ENCODE measurements around the gene LRRIQ3. TPM values are rescaled to one million over a fixed set of nuclear protein-coding genes. Genes with fewer than 3 reads are reported as not detected.

Gene LRRIQ3
- 1 to 10 TPM; 1.4 to 1.6 TPM for total RNA-seq

DNA sequence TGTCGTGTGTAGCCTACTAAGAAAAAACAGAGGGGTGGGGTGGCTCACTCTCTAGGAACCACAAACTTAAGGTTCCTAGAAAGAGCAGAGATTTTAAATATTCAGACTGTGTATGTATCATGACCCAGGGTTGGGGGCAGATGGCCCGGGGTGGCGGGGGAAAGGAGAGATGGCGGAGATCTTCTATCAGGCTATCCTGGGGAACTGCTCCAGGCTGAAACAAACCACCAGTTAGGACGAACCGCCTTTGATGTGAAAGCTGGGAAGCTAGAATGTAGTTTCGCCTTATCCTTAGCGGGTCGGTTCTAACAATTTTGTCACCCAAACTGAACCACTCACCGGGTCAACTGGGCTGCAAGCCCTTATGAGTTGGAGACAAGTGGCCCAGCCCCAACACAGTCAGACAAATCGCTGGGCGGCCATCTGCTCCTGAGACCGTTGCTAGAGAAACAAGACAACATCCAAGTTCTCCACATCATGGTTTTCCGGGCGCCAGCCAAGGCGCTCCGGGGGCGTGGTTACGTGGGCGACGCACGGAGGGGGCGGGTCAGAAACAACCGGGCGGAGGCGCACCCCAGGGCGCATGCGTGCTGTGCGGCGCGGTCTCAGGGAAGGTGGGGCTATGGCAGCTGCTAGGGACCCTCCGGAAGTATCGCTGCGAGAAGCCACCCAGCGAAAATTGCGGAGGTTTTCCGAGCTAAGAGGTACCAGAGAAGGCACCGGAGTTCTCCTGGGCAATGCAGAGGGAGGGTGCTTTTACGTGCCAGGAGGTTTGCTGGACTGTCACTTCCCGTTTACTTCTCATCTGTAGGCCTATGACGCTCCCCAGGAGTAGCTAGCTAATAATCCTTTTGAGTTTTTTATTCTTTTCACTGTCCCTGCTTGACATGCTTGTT lies at the start of gene LRRIQ3, which contains the start of gene FPGT:
TSS of gene LRRIQ3 (minus strand) at position 520 of the 896 bp plus-strand sequence. CDS start 14,492 bp downstream, outside the sequence.
TSS of gene FPGT (plus strand) at position 586 of the 896 bp plus-strand sequence. CDS start at position 623, 37 bp downstream.
- Mint-ChIP-seq H3K4me1 (peaks cover 18% of the 10 kb centered on the region), H3K27me3 (no peaks in the 10 kb centered on the region), H3K4me3 (peak within 1 kb of the TSS; percentile 79), H3K9me3 (ENCODE audit: low read depth) (no peaks in the 10 kb centered on the region), H3K27ac (peak within 1 kb of the TSS; percentile 82), H3K36me3 (peaks cover 2% of the 10 kb centered on the region)
- CTCF ChIA-PET = no interaction called here
- ATAC-seq (peak; percentile 97), DNase-seq (peak; percentile 97)

- Mint-ChIP-seq H3K4me3 (no peak overlapping the region), H3K27me3 (no peaks in the 10 kb centered on the region), H3K27ac (no peak overlapping the region), H3K9me3 (ENCODE audit: low read depth) (no peaks in the 10 kb centered on the region), H3K36me3 (no peaks in the 10 kb centered on the region), H3K4me1 (no peaks in the 10 kb centered on the region)
- CTCF ChIA-PET = no interaction called here
- DNase-seq (no peak), ATAC-seq (no peak)
These were observed 48.3 kb upstream of the LRRIQ3 start for GRCh38 chr1:74246315-74246714.

- DNase-seq = no peak
- H3K4me1 Mint-ChIP-seq = no peaks in the 10 kb centered on the region
- H3K27ac Mint-ChIP-seq = no peak overlapping the region
- CTCF ChIA-PET = no interaction called here
- no peaks in the 10 kb centered on the region for H3K27me3 Mint-ChIP-seq
- no peaks in the 10 kb centered on the region for H3K36me3 Mint-ChIP-seq
- ATAC-seq = no peak
- no peak overlapping the region for H3K4me3 Mint-ChIP-seq
- no peaks in the 10 kb centered on the region for H3K9me3 Mint-ChIP-seq (ENCODE audit: low read depth)
These were observed 47.3 kb upstream of the LRRIQ3 start for GRCh38 chr1:74245168-74245772.

GRCh38 chr1:74237787-74238186 lies 39.8 kb upstream of the LRRIQ3 start:
- Mint-ChIP-seq H3K4me3 (no peak overlapping the region), H3K36me3 (no peaks in the 10 kb centered on the region), H3K27ac (no peak overlapping the region), H3K4me1 (no peaks in the 10 kb centered on the region), H3K9me3 (ENCODE audit: low read depth) (no peaks in the 10 kb centered on the region), H3K27me3 (no peaks in the 10 kb centered on the region)
- CTCF ChIA-PET = no interaction called here
- ATAC-seq = no peak
- DNase-seq = no peak

DNA sequence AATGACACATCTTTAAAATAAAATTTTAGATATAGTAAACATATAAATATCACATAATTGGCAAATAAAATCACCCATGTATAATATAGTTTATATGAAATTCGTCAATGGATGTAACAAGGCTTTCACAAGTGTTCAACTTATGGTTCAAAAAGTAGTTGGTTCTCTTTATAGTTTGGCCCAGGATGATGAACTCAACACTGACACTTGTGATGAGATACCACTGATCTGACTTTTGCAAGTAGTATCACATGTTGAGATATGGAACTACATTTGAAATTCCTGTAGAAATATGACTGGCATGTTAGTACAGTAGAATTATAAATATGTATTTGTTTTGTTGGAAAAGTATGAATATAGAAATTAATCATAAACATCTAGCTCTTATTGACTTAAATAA lies 39.1 kb upstream of the LRRIQ3 start:
- CTCF ChIA-PET = no interaction called here
- Mint-ChIP-seq H3K9me3 (ENCODE audit: low read depth) (no peaks in the 10 kb centered on the region), H3K27me3 (no peaks in the 10 kb centered on the region), H3K4me3 (no peak overlapping the region), H3K36me3 (no peaks in the 10 kb centered on the region), H3K4me1 (no peaks in the 10 kb centered on the region), H3K27ac (no peak overlapping the region)
- DNase-seq = no peak
- no peak for ATAC-seq

DNA sequence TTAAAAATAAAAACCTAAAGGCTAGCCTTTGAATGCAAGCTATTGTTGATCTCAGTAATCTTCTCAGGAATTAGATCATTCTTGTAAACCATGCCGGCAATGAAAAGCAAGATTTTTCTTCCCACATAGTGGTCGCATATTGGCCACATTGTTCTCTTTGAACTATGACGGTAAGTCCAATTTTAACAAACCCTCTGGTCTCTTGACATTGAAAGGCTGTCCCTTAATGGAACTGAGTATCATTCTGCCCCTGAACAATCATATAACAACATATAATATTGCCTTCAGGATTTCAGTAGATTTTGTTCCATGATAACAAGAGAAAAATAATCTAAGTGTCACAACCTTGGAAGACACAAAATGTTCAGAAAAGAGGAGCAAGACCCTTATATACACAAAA lies 38.5 kb upstream of the LRRIQ3 start:
- no peak overlapping the region for H3K27ac Mint-ChIP-seq
- no peak overlapping the region for H3K4me3 Mint-ChIP-seq
- no peaks in the 10 kb centered on the region for H3K4me1 Mint-ChIP-seq
- H3K36me3 Mint-ChIP-seq = no peaks in the 10 kb centered on the region
- CTCF ChIA-PET = no interaction called here
- no peaks in the 10 kb centered on the region for H3K27me3 Mint-ChIP-seq
- H3K9me3 Mint-ChIP-seq (ENCODE audit: low read depth) = no peaks in the 10 kb centered on the region
- DNase-seq (no peak), ATAC-seq (no peak)

GRCh38 chr1:74235153-74235552 lies 37.2 kb upstream of the LRRIQ3 start, which contains the start of gene TNNI3K:
Gene TNNI3K, plus strand, starts transcription at chr1:74235387. Its CDS starts 65 bp downstream, at chr1:74235452.
- Mint-ChIP-seq H3K27ac (no peak within 1 kb of the TSS), H3K27me3 (no peaks in the 10 kb centered on the region), H3K4me1 (no peaks in the 10 kb centered on the region), H3K36me3 (no peaks in the 10 kb centered on the region), H3K9me3 (ENCODE audit: low read depth) (no peaks in the 10 kb centered on the region), H3K4me3 (no peak within 1 kb of the TSS)
- DNase-seq = no peak
- ATAC-seq = no peak
- CTCF ChIA-PET = no interaction called here

DNA sequence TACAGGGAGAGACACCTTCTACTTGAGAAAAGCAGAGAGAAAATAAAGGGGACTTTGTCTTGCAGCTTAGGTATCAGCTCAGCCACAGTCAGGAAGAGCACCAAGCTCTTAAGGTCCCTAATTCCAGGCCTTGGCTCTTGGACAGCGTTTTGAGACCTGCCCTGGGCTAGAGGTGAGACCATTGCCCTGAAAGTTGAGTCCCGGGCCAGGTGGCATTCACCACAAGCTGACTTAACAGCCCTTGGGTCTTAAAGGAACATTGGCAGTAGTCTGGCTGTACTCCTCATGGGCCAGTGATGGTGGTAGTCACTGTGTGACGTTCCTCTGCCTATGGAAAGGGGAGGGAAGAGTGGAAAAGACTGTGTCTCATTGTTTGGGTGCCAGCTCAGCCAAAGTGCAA lies 25.5 kb upstream of the LRRIQ3 start:
- peaks cover 2% of the 10 kb centered on the region for H3K27me3 Mint-ChIP-seq
- CTCF ChIA-PET = no interaction called here
- no peak overlapping the region for H3K27ac Mint-ChIP-seq
- no peak for DNase-seq
- H3K4me3 Mint-ChIP-seq = no peak overlapping the region
- no peaks in the 10 kb centered on the region for H3K4me1 Mint-ChIP-seq
- H3K36me3 Mint-ChIP-seq = no peaks in the 10 kb centered on the region
- no peak for ATAC-seq
- peaks cover 12% of the 10 kb centered on the region for H3K9me3 Mint-ChIP-seq (ENCODE audit: low read depth)

- ATAC-seq (no peak), DNase-seq (no peak)
- Mint-ChIP-seq H3K27me3 (peaks cover 2% of the 10 kb centered on the region), H3K9me3 (ENCODE audit: low read depth) (peaks cover 12% of the 10 kb centered on the region), H3K27ac (no peak overlapping the region), H3K36me3 (no peaks in the 10 kb centered on the region), H3K4me3 (no peak overlapping the region), H3K4me1 (no peaks in the 10 kb centered on the region)
- CTCF ChIA-PET = no interaction called here
These were observed 24.7 kb upstream of the LRRIQ3 start for GRCh38 chr1:74222701-74223100.

DNA sequence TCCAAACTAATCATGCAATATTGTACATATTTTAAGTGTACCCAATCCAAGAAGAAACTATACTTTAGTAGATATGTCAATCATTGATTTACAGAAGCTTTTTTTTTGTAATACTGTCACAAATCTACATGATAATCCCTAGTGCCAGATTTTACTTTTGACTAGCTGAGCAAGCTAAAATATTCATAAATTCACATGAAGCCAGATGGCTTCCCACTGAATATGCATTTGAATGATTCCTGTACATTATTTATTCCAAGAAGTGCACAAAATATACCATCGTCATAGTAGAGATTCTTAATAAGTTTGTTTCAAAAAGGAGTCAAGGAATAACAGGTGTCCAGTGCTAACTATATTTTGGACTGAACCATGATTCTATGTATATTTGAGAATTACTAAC lies 17.3 kb upstream of the LRRIQ3 start:
- no peaks in the 10 kb centered on the region for H3K4me1 Mint-ChIP-seq
- CTCF ChIA-PET = interaction anchor here (1.1 kb wide), 1 partner anchor 10 kb away, joined by 3 read pairs; no protein-coding TSS in a partner anchor
- ATAC-seq (no peak), DNase-seq (no peak)
- no peak overlapping the region for H3K27ac Mint-ChIP-seq
- no peaks in the 10 kb centered on the region for H3K27me3 Mint-ChIP-seq
- no peaks in the 10 kb centered on the region for H3K36me3 Mint-ChIP-seq
- H3K9me3 Mint-ChIP-seq (ENCODE audit: low read depth) = no peaks in the 10 kb centered on the region
- no peak overlapping the region for H3K4me3 Mint-ChIP-seq

DNA sequence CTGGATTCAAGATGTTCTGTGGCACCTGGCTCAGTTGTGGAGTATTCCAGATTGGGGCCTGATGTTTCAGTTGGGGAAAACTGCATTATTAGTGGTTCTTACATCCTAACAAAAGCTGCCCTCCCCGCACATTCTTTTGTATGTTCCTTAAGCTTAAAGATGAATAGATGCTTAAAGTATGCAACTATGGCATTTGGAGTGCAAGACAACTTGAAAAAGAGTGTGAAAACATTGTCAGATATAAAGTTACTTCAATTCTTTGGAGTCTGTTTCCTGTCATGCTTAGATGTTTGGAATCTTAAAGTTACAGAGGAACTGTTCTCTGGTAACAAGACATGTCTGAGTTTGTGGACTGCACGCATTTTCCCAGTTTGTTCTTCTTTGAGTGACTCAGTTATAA lies 7.3 kb upstream of the LRRIQ3 start:
- no peak for ATAC-seq
- peaks cover 2% of the 10 kb centered on the region for H3K4me1 Mint-ChIP-seq
- no peak for DNase-seq
- CTCF ChIA-PET = interaction anchor here (1.5 kb wide), 1 partner anchor 10 kb away, joined by 3 read pairs; no protein-coding TSS in a partner anchor
- H3K4me3 Mint-ChIP-seq = no peak overlapping the region
- no peaks in the 10 kb centered on the region for H3K27me3 Mint-ChIP-seq
- H3K36me3 Mint-ChIP-seq = peaks cover 3% of the 10 kb centered on the region
- no peaks in the 10 kb centered on the region for H3K9me3 Mint-ChIP-seq (ENCODE audit: low read depth)
- H3K27ac Mint-ChIP-seq = no peak overlapping the region

- no peak overlapping the region for H3K27ac Mint-ChIP-seq
These were observed 1.5 kb upstream of the LRRIQ3 start for GRCh38 chr1:74199504-74199903.

GRCh38 chr1:74197255-74197654 lies 721 bp downstream of the LRRIQ3 start:
- no peaks in the 10 kb centered on the region for H3K9me3 Mint-ChIP-seq (ENCODE audit: low read depth)
- peaks cover 18% of the 10 kb centered on the region for H3K4me1 Mint-ChIP-seq
- CTCF ChIA-PET = no interaction called here
- ATAC-seq = no peak
- no peaks in the 10 kb centered on the region for H3K27me3 Mint-ChIP-seq
- H3K27ac Mint-ChIP-seq = peak overlapping the region; percentile 82
- peaks cover 2% of the 10 kb centered on the region for H3K36me3 Mint-ChIP-seq
- H3K4me3 Mint-ChIP-seq = peak overlapping the region; percentile 79
- DNase-seq = no peak

More at GRCh38 chr1:74199504-74199903, 1.5 kb upstream of the LRRIQ3 start:
- no peaks in the 10 kb centered on the region for H3K27me3 Mint-ChIP-seq
- H3K4me1 Mint-ChIP-seq = peaks cover 18% of the 10 kb centered on the region
- ATAC-seq (no peak), DNase-seq (no peak)
- peaks cover 2% of the 10 kb centered on the region for H3K36me3 Mint-ChIP-seq
- no peaks in the 10 kb centered on the region for H3K9me3 Mint-ChIP-seq (ENCODE audit: low read depth)
- no peak overlapping the region for H3K4me3 Mint-ChIP-seq
- CTCF ChIA-PET = no interaction called here

- no peak for DNase-seq
- H3K4me3 Mint-ChIP-seq = no peak overlapping the region
- H3K9me3 Mint-ChIP-seq (ENCODE audit: low read depth) = peaks cover under 1% of the 10 kb centered on the region
- CTCF ChIA-PET = no interaction called here
- H3K27ac Mint-ChIP-seq = no peak overlapping the region
- H3K36me3 Mint-ChIP-seq = peaks cover 2% of the 10 kb centered on the region
- no peak for ATAC-seq
- H3K4me1 Mint-ChIP-seq = peaks cover 18% of the 10 kb centered on the region
- no peaks in the 10 kb centered on the region for H3K27me3 Mint-ChIP-seq
These were observed 2.6 kb downstream of the LRRIQ3 start for GRCh38 chr1:74195339-74195738.
